ENCODE measurements around the gene PRRC2A. TPM values are rescaled to one million over a fixed set of nuclear protein-coding genes. Genes with fewer than 3 reads are reported as not detected.

PRRC2A gene
- total and polyA plus RNA-seq, 3 experiments from 2014 or later: 9.3 to 263 (median 251) TPM

DNA sequence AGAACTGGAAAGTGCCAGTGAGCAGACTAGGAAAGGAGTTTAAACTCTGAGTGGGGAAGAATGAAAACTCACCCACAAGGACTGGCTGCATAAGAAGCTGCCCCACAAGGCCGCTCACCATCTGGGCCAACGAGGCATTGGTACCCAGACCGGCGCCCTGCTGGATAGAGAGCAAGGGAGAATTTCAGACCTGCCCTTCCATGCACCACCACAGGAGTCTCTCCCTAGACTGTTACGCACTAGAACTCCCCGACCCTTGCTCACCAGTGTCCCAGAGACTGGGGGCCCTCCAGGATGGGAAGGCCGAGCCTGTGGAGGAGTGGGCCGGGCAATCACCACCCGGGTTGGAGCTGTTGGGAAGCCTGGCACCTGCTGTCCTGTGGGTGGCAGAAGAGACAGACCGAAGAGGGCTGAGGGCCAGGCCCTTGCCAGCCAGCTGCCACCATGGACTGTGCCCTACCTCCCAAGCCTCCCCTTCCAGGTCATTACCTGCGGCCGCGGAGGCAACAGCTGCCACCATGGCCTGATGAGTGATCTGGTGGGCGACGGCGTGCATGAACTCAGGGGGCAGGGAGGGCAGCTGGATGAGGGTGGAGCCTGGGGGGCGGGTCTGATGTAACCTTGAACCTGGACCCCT is 23.4 kb downstream of the PRRC2A start:
- peaks cover 5 to 7% (median 6%) of the 10 kb centered on the region in 3 donors for H3K4me1 Mint-ChIP-seq
- ChIA-PET CTCF (interaction anchor here (0.7 to 2.2 kb wide), 2 partner anchors 45 to 176 kb away, joined by 3 to 9 read pairs; no protein-coding TSS in a partner anchor), POLR2A (interaction anchor here (1.1 kb wide), 1 partner anchor 171 kb away, joined by 3 read pairs; the partner anchor contains the start of gene HSPA1L)
- H3K9me3 ChIP-seq (ENCODE audit: low read length): no peaks in the 10 kb centered on the region
- peak overlapping the region in 1 of 8 donors; percentile 85 for H3K27ac Mint-ChIP-seq
- no peaks in the 10 kb centered on the region for H3K27me3 Mint-ChIP-seq
- H3K36me3 Mint-ChIP-seq: peaks cover 7 to 91% (median 17%) of the 10 kb centered on the region in 3 donors
- no peaks in the 10 kb centered on the region for H3K9me3 Mint-ChIP-seq
- H3K4me3 Mint-ChIP-seq: no peak overlapping the region
- no peaks in the 10 kb centered on the region for H3K27me3 ChIP-seq (ENCODE audit: insufficient read depth, low read length, poor library complexity, severe bottlenecking)
- no peak overlapping the region for H3K27ac ChIP-seq (ENCODE audit: low read depth, low read length)
- no peak overlapping the region for H3K4me3 ChIP-seq (ENCODE audit: low read length)
- H3K36me3 ChIP-seq (ENCODE audit: insufficient read depth, low read length): peaks cover 83% of the 10 kb centered on the region
- no peaks in the 10 kb centered on the region for H3K4me1 ChIP-seq (ENCODE audit: insufficient read depth, low read length)
- DNase-seq: no peak

DNA sequence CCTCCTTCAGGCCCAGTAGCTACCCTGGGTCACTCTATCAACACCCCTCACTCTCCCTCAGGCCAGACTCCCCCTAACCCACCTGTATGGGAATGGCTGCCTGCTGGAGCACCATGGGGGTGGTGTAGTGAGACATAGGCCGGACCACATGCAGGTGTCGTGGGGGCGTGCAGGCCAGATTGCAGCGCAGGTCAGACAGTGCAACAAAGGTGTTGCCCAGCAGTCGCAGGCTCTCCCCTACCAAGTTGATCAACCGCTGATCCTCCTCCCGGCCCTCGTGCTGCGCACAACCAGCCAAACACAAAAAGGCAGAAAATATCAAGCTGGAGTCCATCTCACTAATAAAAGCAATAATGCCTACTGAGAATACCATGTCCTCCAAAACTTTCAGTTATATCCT is 24.8 kb downstream of the PRRC2A start:
- Mint-ChIP-seq H3K4me1 (peaks cover 13 to 18% (median 18%) of the 10 kb centered on the region in 3 donors), H3K27ac (peak overlapping the region in 6 of 8 donors; percentile 25 to 93 (median 46)), H3K36me3 (peaks cover 7 to 89% (median 18%) of the 10 kb centered on the region in 3 donors), H3K9me3 (no peaks in the 10 kb centered on the region), H3K4me3 (peak overlapping the region in 1 of 7 donors; percentile 15), H3K27me3 (no peaks in the 10 kb centered on the region)
- ChIA-PET POLR2A (interaction anchor here (0.5 kb wide), 1 partner anchor 22 kb away, joined by 3 read pairs; no protein-coding TSS in a partner anchor), CTCF (no interaction called here)
- Histone ChIP-seq H3K4me1 (ENCODE audit: insufficient read depth, low read length) (no peaks in the 10 kb centered on the region), H3K36me3 (ENCODE audit: insufficient read depth, low read length) (peaks cover 78% of the 10 kb centered on the region), H3K27ac (ENCODE audit: low read depth, low read length) (no peak overlapping the region), H3K9me3 (ENCODE audit: low read length) (no peaks in the 10 kb centered on the region), H3K27me3 (ENCODE audit: insufficient read depth, low read length, poor library complexity, severe bottlenecking) (no peaks in the 10 kb centered on the region), H3K4me3 (ENCODE audit: low read length) (no peak overlapping the region)
- no peak for DNase-seq

DNA sequence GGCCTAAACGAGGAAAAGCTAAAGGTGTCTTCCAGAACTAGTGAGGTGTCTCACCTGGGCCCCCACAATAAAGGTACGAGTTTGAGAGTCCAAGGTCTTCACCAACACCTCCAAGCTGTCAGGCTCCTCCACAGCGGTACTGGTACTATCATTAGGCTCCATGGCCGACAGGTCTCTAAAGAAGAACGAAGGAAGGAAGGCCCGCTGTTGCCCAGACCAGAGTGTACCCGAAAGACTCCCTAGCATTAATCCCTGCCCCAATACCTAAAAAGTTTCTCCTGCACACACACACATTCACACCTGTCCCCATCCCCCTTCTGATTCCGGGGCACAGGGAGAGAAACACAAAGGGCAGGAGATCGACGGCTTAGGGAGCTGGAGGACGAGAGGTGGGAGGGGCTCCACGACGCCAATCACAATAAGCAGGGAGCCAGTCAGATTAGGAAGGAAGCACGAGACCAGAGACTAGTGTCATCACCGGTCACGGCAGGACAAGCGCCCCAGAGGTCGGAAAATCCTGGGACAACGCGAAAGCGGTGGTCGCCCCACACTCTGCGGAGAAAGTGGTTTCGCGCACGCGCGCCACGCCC is 31.2 kb downstream of the PRRC2A start:
- Histone ChIP-seq H3K4me1 (ENCODE audit: insufficient read depth, low read length) (peaks cover 20% of the 10 kb centered on the region), H3K9me3 (ENCODE audit: low read length) (no peaks in the 10 kb centered on the region), H3K4me3 (ENCODE audit: low read length) (peak overlapping the region; percentile 97), H3K27me3 (ENCODE audit: insufficient read depth, low read length, poor library complexity, severe bottlenecking) (no peaks in the 10 kb centered on the region), H3K27ac (ENCODE audit: low read depth, low read length) (peak overlapping the region; percentile 94), H3K36me3 (ENCODE audit: insufficient read depth, low read length) (peaks cover 40% of the 10 kb centered on the region)
- Mint-ChIP-seq H3K4me3 (peak overlapping the region; percentile 90 to 99 (median 96)), H3K9me3 (peaks cover 0 to 5% (median 0%) of the 10 kb centered on the region in 5 donors), H3K27ac (peak overlapping the region; percentile 95 to 100 (median 100)), H3K27me3 (peaks cover 0 to 9% of the 10 kb centered on the region in 2 donors), H3K36me3 (peaks cover 0 to 71% (median 12%) of the 10 kb centered on the region in 3 donors), H3K4me1 (peaks cover 40 to 64% (median 49%) of the 10 kb centered on the region in 3 donors)
- ChIA-PET POLR2A (interaction anchor here (0.5 to 5.2 kb wide), 21 partner anchors 11 to 1439 kb away, joined by 3 to 112 read pairs (median 4); partner anchors contain the start of genes ABHD16A, C6orf47, CSNK2B and DDX39B), CTCF (interaction anchor here (0.7 to 4.5 kb wide), 12 partner anchors 11 to 163 kb away, joined by 3 to 39 read pairs (median 4); partner anchors contain the start of genes DDAH2, GPANK1, HSPA1A and HSPA1L)
- DNase-seq: no peak

DNA sequence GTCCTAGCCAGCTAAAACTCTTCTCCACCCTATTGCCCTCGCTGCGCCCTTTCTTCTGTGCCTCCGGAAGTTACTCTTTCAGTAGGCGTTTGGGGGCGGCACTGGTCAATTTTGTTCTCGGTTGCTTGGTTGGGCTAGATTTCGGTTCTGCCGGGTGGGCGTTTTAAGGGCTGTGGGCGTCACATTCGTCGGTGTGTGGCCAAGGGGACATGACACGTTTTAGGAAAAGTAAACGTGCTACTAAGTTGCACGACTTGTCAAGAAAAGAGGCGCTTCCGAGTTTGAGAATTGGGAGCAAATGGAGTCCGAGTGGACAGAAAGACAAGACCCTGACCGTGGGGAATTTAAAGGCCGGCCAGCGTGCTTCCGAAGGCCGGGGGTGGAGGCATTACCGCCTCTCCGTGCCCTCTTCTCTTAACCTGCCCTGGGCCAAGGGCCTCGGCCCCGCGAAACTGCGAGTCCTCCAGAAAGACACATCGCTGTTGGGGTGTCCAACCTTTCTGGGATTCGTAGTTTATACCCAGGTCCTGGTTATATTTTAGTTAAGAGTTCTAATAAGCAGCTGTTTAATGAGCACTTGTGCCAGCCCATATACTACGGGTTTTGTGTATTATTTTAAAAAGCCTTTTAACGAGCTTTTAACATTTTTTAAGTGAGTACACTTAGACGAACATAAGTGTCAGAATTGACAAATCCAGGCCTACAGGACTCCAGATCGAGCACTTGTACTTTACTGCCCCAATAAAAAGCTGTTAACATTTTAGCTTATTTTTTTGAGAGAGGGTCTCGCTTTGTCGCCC is 32.6 kb downstream of the PRRC2A start:
- peaks cover 34% of the 10 kb centered on the region for H3K36me3 ChIP-seq (ENCODE audit: insufficient read depth, low read length)
- CTCF ChIA-PET: interaction anchor here (1.0 to 4.5 kb wide), 11 partner anchors 10 to 210 kb away, joined by 3 to 39 read pairs (median 4); partner anchors contain the start of genes ABHD16A, GPANK1, HSPA1A and HSPA1L
- no peaks in the 10 kb centered on the region for H3K9me3 ChIP-seq (ENCODE audit: low read length)
- peaks cover 30% of the 10 kb centered on the region for H3K4me1 ChIP-seq (ENCODE audit: insufficient read depth, low read length)
- H3K27me3 ChIP-seq (ENCODE audit: insufficient read depth, low read length, poor library complexity, severe bottlenecking): no peaks in the 10 kb centered on the region
- peak in 4 of 5 donors; percentile 79 to 92 (median 88) for DNase-seq
- peak overlapping the region; percentile 94 for H3K27ac ChIP-seq (ENCODE audit: low read depth, low read length)
- Mint-ChIP-seq H3K4me1 (peaks cover 49 to 77% (median 61%) of the 10 kb centered on the region in 3 donors), H3K4me3 (peak overlapping the region; percentile 90 to 99 (median 96)), H3K9me3 (peaks cover 0 to 5% (median 0%) of the 10 kb centered on the region in 5 donors), H3K27ac (peak overlapping the region; percentile 95 to 100 (median 100)), H3K27me3 (peaks cover 0 to 9% of the 10 kb centered on the region in 2 donors), H3K36me3 (peaks cover 0 to 70% (median 7%) of the 10 kb centered on the region in 3 donors)
- peak overlapping the region; percentile 97 for H3K4me3 ChIP-seq (ENCODE audit: low read length)
- POLR2A ChIA-PET: interaction anchor here (0.6 to 5.2 kb wide), 14 partner anchors 10 to 1096 kb away, joined by 3 to 112 read pairs (median 3); partner anchors contain the start of genes ABHD16A, C6orf47, CSNK2B and GPANK1

DNA sequence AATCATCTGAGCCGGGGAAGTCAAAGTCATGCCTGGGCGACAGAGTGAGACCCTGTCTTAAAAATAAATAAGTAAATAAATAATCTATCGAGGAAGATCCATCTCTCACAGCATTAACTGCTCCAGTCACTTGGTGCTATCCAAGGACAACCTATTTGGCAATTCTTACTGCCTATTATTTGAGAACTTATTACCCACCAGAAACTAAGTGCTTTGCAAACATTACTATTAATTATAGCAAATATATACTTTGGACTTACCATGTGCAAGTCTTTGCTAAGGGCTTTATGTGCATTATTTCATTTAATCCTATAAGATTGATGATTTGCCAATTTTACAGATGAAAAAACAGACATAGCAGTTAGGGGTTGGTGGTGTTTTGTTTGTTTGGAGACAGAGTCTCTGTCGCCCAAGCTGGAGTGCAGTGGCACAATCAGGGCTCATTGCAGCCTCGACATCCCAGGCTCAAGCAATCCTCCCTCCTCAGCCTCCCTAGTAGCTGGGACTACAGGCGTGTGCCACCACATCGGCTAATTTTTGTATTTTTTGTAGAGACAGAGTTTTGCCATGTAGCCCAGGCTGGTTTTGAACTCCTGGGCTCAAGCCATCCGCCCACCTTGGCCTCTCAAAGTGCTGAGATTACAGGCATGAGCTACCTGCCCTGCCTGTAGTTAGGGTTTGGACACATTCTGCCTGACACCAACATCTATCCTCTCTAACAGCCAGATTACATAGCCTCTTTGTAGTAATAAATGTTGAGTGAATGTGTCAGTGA is 34.2 kb downstream of the PRRC2A start:
- H3K27ac ChIP-seq (ENCODE audit: low read depth, low read length): no peak overlapping the region
- peaks cover 47% of the 10 kb centered on the region for H3K4me1 ChIP-seq (ENCODE audit: insufficient read depth, low read length)
- H3K4me1 Mint-ChIP-seq: peaks cover 58 to 86% (median 70%) of the 10 kb centered on the region in 3 donors
- H3K4me3 Mint-ChIP-seq: peak overlapping the region in 3 of 7 donors; percentile 39 to 72 (median 68)
- H3K9me3 Mint-ChIP-seq: peaks cover 0 to 5% (median 0%) of the 10 kb centered on the region in 5 donors
- H3K27ac Mint-ChIP-seq: peak overlapping the region in 3 of 8 donors; percentile 15 to 70 (median 36)
- H3K36me3 Mint-ChIP-seq: peaks cover 0 to 63% (median 3%) of the 10 kb centered on the region in 3 donors
- no peak for DNase-seq
- H3K27me3 Mint-ChIP-seq: peaks cover 0 to 9% of the 10 kb centered on the region in 2 donors
- no peaks in the 10 kb centered on the region for H3K9me3 ChIP-seq (ENCODE audit: low read length)
- H3K4me3 ChIP-seq (ENCODE audit: low read length): no peak overlapping the region
- CTCF ChIA-PET: interaction anchor here (4.5 kb wide), 1 partner anchor 8 kb away, joined by 39 read pairs; the partner anchor contains the start of gene GPANK1
- H3K27me3 ChIP-seq (ENCODE audit: insufficient read depth, low read length, poor library complexity, severe bottlenecking): no peaks in the 10 kb centered on the region
- peaks cover 19% of the 10 kb centered on the region for H3K36me3 ChIP-seq (ENCODE audit: insufficient read depth, low read length)
- POLR2A ChIA-PET: interaction anchor here (0.6 to 5.2 kb wide), 2 partner anchors 8 to 32 kb away, joined by 3 to 112 read pairs; partner anchors contain the start of genes C6orf47, CSNK2B and GPANK1

DNA sequence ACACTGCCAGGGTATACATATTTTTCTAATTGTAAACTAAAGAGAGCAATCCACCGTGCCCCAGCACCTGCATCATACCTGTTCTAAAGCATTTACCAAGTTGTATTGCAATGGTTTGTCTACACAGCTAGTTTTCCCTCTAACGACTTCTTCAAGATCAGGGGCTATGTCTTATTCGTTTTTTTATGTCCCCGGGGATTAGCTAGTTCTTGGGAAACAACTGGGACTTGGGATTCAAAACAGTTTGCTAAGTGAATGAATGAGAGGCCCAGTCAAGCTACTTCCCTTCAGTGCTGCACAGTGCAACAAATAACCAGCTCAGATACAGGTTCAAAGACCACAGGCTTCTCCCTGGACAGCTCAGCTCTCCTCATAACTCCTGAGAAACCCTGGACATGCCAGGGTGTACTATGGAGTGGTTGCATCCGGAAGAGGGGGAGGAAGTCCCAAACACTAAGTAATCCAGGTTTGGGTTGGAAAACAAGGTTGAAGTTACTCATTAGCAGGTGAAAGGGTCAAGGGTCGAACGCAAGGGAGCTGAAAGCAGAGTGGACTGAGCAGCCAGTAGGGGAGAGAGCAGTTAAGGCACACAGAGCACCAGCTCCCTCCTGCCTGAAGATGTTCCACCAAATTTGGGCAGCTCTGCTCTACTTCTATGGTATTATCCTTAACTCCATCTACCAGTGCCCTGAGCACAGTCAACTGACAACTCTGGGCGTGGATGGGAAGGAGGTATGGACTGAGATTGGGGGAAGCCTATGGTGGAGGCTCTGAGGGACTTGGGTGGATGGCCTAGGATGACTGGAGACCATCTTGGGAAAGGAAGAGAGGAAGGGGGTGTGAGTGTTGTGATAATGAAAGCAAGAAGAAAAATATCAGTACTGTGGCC is 35.1 kb downstream of the PRRC2A start, which contains the start of gene APOM:
Gene APOM (plus strand): TSS at position 546 of the 889 bp plus-strand sequence. CDS start 73 bp downstream, at position 619.
- no peak for DNase-seq
- Mint-ChIP-seq H3K4me1 (peaks cover 62 to 89% (median 70%) of the 10 kb centered on the region in 3 donors), H3K9me3 (peaks cover 0 to 5% (median 0%) of the 10 kb centered on the region in 5 donors), H3K36me3 (peaks cover 0 to 67% (median 3%) of the 10 kb centered on the region in 3 donors), H3K27ac (peak within 1 kb of the TSS in 7 of 8 donors; percentile 12 to 94 (median 70)), H3K27me3 (peaks cover 0 to 9% of the 10 kb centered on the region in 2 donors), H3K4me3 (peak within 1 kb of the TSS in 5 of 7 donors; percentile 18 to 72 (median 31))
- H3K4me3 ChIP-seq (ENCODE audit: low read length): no peak within 1 kb of the TSS
- ChIA-PET CTCF (no interaction called here), POLR2A (interaction anchor here (5.2 kb wide), 1 partner anchor 7 kb away, joined by 112 read pairs; the partner anchor contains the start of genes C6orf47, CSNK2B and GPANK1)
- peaks cover 48% of the 10 kb centered on the region for H3K4me1 ChIP-seq (ENCODE audit: insufficient read depth, low read length)
- H3K27ac ChIP-seq (ENCODE audit: low read depth, low read length): no peak within 1 kb of the TSS
- H3K27me3 ChIP-seq (ENCODE audit: insufficient read depth, low read length, poor library complexity, severe bottlenecking): no peaks in the 10 kb centered on the region
- H3K9me3 ChIP-seq (ENCODE audit: low read length): no peaks in the 10 kb centered on the region
- H3K36me3 ChIP-seq (ENCODE audit: insufficient read depth, low read length): peaks cover 17% of the 10 kb centered on the region

Measured in CD8-positive, alpha-beta memory T cell (primary cell).